SK-N-DZ (cell line): ENCODE measurements around the gene FRMPD1.

Experiments
- DNase-seq: peaks from one replicate; pipeline ENCODE4 v3.0.0-alpha.2; 2015; ENCODE audit warnings: low spot score

Gene FRMPD1

GRCh38 chr9:37678789-37679273, 28.1 kb downstream of the FRMPD1 start:
- no peak for DNase-seq

- peak; percentile 78 for DNase-seq
Observed at GRCh38 chr9:37679649-37680402, 29.1 kb downstream of the FRMPD1 start.

- peak; percentile 85 for DNase-seq
Observed at GRCh38 chr9:37682951-37683350, 32.2 kb downstream of the FRMPD1 start.

- DNase-seq = no peak
Observed at GRCh38 chr9:37683531-37684371, 33.0 kb downstream of the FRMPD1 start.

- DNase-seq = no peak
Observed at GRCh38 chr9:37692622-37693221, 42.0 kb downstream of the FRMPD1 start.

- DNase-seq = no peak
Observed at GRCh38 chr9:37693260-37693659, 42.5 kb downstream of the FRMPD1 start.

- DNase-seq = no peak
Observed at GRCh38 chr9:37694355-37694754, 43.6 kb downstream of the FRMPD1 start.

GRCh38 chr9:37696528-37696927, 45.8 kb downstream of the FRMPD1 start:
- no peak for DNase-seq

GRCh38 chr9:37700131-37700530, 49.4 kb downstream of the FRMPD1 start:
- DNase-seq = no peak

- DNase-seq = no peak
Observed at GRCh38 chr9:37700900-37701299, 50.1 kb downstream of the FRMPD1 start.

GRCh38 chr9:37705787-37706186, 55.0 kb downstream of the FRMPD1 start:
- no peak for DNase-seq

GRCh38 chr9:37706290-37706689, 55.5 kb downstream of the FRMPD1 start:
- DNase-seq = no peak

GRCh38 chr9:37707748-37708147, 57.0 kb downstream of the FRMPD1 start:
- DNase-seq = no peak

GRCh38 chr9:37710046-37710445, 59.3 kb downstream of the FRMPD1 start:
- no peak for DNase-seq

GRCh38 chr9:37715260-37715659, 64.5 kb downstream of the FRMPD1 start:
- DNase-seq = no peak

GRCh38 chr9:37715991-37716505, 65.3 kb downstream of the FRMPD1 start:
- DNase-seq = no peak

GRCh38 chr9:37719526-37719925, 68.8 kb downstream of the FRMPD1 start:
- DNase-seq = no peak

GRCh38 chr9:37727013-37727412, 76.3 kb downstream of the FRMPD1 start:
- no peak for DNase-seq

GRCh38 chr9:37729499-37729898, 78.7 kb downstream of the FRMPD1 start:
- no peak for DNase-seq

- DNase-seq = no peak
Observed at GRCh38 chr9:37730256-37730655, 79.5 kb downstream of the FRMPD1 start.

- DNase-seq = no peak
Observed at GRCh38 chr9:37730839-37731238, 80.1 kb downstream of the FRMPD1 start.
